ENCODE results near the gene ADPRHL1. TPM values are rescaled to one million over a fixed set of nuclear protein-coding genes. Genes with fewer than 3 reads are reported as not detected.
"Not testable (repeated sequence)": the region's sequence is repeated elsewhere in the genome, so short reads cannot be mapped to it uniquely, and the experiment has no call there.

The ADPRHL1 gene
- total RNA-seq, 1 donor from 2014 or later = 16.7 TPM

GRCh38 chr13:113477724-113478123 lies 24.4 kb upstream of the ADPRHL1 start:
- DNase-seq = no peak

- DNase-seq = no peak
Measured at GRCh38 chr13:113476811-113477210, 23.5 kb upstream of the ADPRHL1 start.

- no peak for DNase-seq
Measured at GRCh38 chr13:113475911-113476310, 22.6 kb upstream of the ADPRHL1 start.

- no peak for DNase-seq
Measured at GRCh38 chr13:113475280-113475679, 22.0 kb upstream of the ADPRHL1 start.

GRCh38 chr13:113474179-113474578 lies 20.9 kb upstream of the ADPRHL1 start:
- DNase-seq = no peak

- no peak for DNase-seq
Measured at GRCh38 chr13:113472355-113473025, 19.2 kb upstream of the ADPRHL1 start.

GRCh38 chr13:113471844-113472243 lies 18.6 kb upstream of the ADPRHL1 start:
- DNase-seq = no peak

- DNase-seq = not testable (repeated sequence)
Measured at GRCh38 chr13:113470635-113471163, 17.4 kb upstream of the ADPRHL1 start.

GRCh38 chr13:113470073-113470472 lies 16.8 kb upstream of the ADPRHL1 start:
- DNase-seq = no peak

- no peak for DNase-seq
Measured at GRCh38 chr13:113469582-113469981, 16.3 kb upstream of the ADPRHL1 start.

- DNase-seq = no peak
Measured at GRCh38 chr13:113468472-113469201, 15.3 kb upstream of the ADPRHL1 start.

- no peak for DNase-seq
Measured at GRCh38 chr13:113468029-113468428, 14.7 kb upstream of the ADPRHL1 start.

- DNase-seq = no peak
Measured at GRCh38 chr13:113466383-113466782, 13.1 kb upstream of the ADPRHL1 start.

- DNase-seq = no peak
Measured at GRCh38 chr13:113465300-113465699, 12.0 kb upstream of the ADPRHL1 start.

GRCh38 chr13:113464476-113464875 lies 11.2 kb upstream of the ADPRHL1 start:
- no peak for DNase-seq

- DNase-seq = no peak
Measured at GRCh38 chr13:113461022-113461751, 7.9 kb upstream of the ADPRHL1 start.

GRCh38 chr13:113460599-113460998 lies 7.3 kb upstream of the ADPRHL1 start:
- DNase-seq = no peak

- no peak for DNase-seq
Measured at GRCh38 chr13:113460064-113460555, 6.8 kb upstream of the ADPRHL1 start.

- no peak for DNase-seq
Measured at GRCh38 chr13:113458253-113459065, 5.2 kb upstream of the ADPRHL1 start.

- DNase-seq = no peak
Measured at GRCh38 chr13:113457510-113457909, 4.2 kb upstream of the ADPRHL1 start.

GRCh38 chr13:113456116-113456702 lies 2.9 kb upstream of the ADPRHL1 start:
- DNase-seq = no peak

All from skin of body (tissue), 2 donors.